Measurements from ENCODE around the gene IGFN1. TPM values are rescaled to one million over a fixed set of nuclear protein-coding genes. Genes with fewer than 3 reads are reported as not detected.
A peak's percentile ranks its signal among the peaks of the same experiment; 100 is the strongest.

The IGFN1 gene
- total and polyA plus RNA-seq, 2 donors (not counting 3 experiments of a cell fraction or from before 2014, with no cell fraction given), result not detected

GRCh38 chr1:201213926-201214325 is 23.3 kb downstream of the IGFN1 start:
- H2AFZ ChIP-seq (ENCODE audit: low read depth, low read length), result no peak overlapping the region
- no TSS peak for BruUV-seq (replicated peaks)
- dilution Hi-C loops (cut with MboI; ENCODE audit: extremely low pct_ligation_motif_present, low sequenced_read_pairs) (no loop called here), intact Hi-C loops (cut with micrococcal nuclease) (no loop called here)
- H3K9me3 ChIP-seq (replicated peaks; ENCODE audit: control insufficient read depth, insufficient read depth, low read length), result no peaks in the 10 kb centered on the region
- no peaks in the 10 kb centered on the region for H3K9me1 ChIP-seq (replicated peaks; ENCODE audit: control insufficient read depth, extremely low read depth, insufficient read depth, low read length)
- H3K27me3 ChIP-seq (ENCODE audit: control insufficient read depth in 2 of 2, insufficient read depth in 2 of 2, low read length in 2 of 2), result peaks cover 0 to 6% of the 10 kb centered on the region in 2 experiments
- no peak overlapping the region for H3K9ac ChIP-seq (replicated peaks; ENCODE audit: extremely low read depth, insufficient read depth, low read length)
- TF ChIP-seq GATA2 (IDR thresholded peaks at IDR 0.05; ENCODE audit: insufficient read depth, insufficient read length, low read depth, low read length) (no peak), MYC (IDR thresholded peaks at IDR 0.05; ENCODE audit: low read depth, low read length) (no peak), POLR2A (IDR thresholded peaks at IDR 0.05; ENCODE audit: low read depth, low read length) (no peak), POLR2AphosphoS5 (IDR thresholded peaks at IDR 0.05; ENCODE audit: insufficient read depth, low read depth, low read length) (no peak), FOS (IDR thresholded peaks at IDR 0.05; ENCODE audit: borderline replicate concordance, insufficient read depth, low read length) (no peak)
- DNase-seq (ENCODE audit: low read depth, low spot score) (no peak), FAIRE-seq (no peak)
- no peaks in the 10 kb centered on the region for H4K20me1 ChIP-seq (replicated peaks; ENCODE audit: control insufficient read depth, extremely low read depth, insufficient read depth, low read length)
- H3K36me3 ChIP-seq (ENCODE audit: control insufficient read depth in 2 of 2, extremely low read depth in 1 of 2, insufficient read depth in 2 of 2, low read length in 2 of 2), result no peaks in the 10 kb centered on the region
- ChIA-PET POLR2A (no interaction called here), CTCF (interaction anchor here (1.3 to 1.4 kb wide), 2 partner anchors 9 to 242 kb away, joined by 6 to 14 read pairs; no protein-coding TSS in a partner anchor)
- no peak overlapping the region for H3K4me2 ChIP-seq (ENCODE audit: insufficient read depth, low read length)
- H3K4me1 ChIP-seq (ENCODE audit: control insufficient read depth, extremely low read depth, insufficient read depth, low read length), result no peaks in the 10 kb centered on the region
- H3K27ac ChIP-seq (ENCODE audit: insufficient read depth, low read depth, low read length), result no peak overlapping the region
- no peaks in the 10 kb centered on the region for H3K79me2 ChIP-seq (ENCODE audit: control insufficient read depth, insufficient read depth, low read length)
- H3K4me3 ChIP-seq (replicated peaks in 1 of 3; ENCODE audit: insufficient read depth in 1 of 3, low read depth in 1 of 3, low read length in 3 of 3), result no peak overlapping the region

GRCh38 chr1:201214461-201214860 is 23.8 kb downstream of the IGFN1 start:
- Histone ChIP-seq H3K27me3 (ENCODE audit: control insufficient read depth in 2 of 2, insufficient read depth in 2 of 2, low read length in 2 of 2) (peaks cover 4% of the 10 kb centered on the region in 2 experiments), H3K4me2 (ENCODE audit: insufficient read depth, low read length) (no peak overlapping the region), H3K9me3 (replicated peaks; ENCODE audit: control insufficient read depth, insufficient read depth, low read length) (no peaks in the 10 kb centered on the region), H3K4me1 (ENCODE audit: control insufficient read depth, extremely low read depth, insufficient read depth, low read length) (no peaks in the 10 kb centered on the region), H4K20me1 (replicated peaks; ENCODE audit: control insufficient read depth, extremely low read depth, insufficient read depth, low read length) (no peaks in the 10 kb centered on the region), H3K27ac (ENCODE audit: insufficient read depth, low read depth, low read length) (no peak overlapping the region), H3K36me3 (ENCODE audit: control insufficient read depth in 2 of 2, extremely low read depth in 1 of 2, insufficient read depth in 2 of 2, low read length in 2 of 2) (no peaks in the 10 kb centered on the region), H3K9ac (replicated peaks; ENCODE audit: extremely low read depth, insufficient read depth, low read length) (no peak overlapping the region), H3K4me3 (replicated peaks in 1 of 3; ENCODE audit: insufficient read depth in 1 of 3, low read depth in 1 of 3, low read length in 3 of 3) (no peak overlapping the region), H2AFZ (ENCODE audit: low read depth, low read length) (no peak overlapping the region), H3K9me1 (replicated peaks; ENCODE audit: control insufficient read depth, extremely low read depth, insufficient read depth, low read length) (no peaks in the 10 kb centered on the region), H3K79me2 (ENCODE audit: control insufficient read depth, insufficient read depth, low read length) (no peaks in the 10 kb centered on the region)
- BruUV-seq (replicated peaks), result no TSS peak
- no peak for DNase-seq (ENCODE audit: low read depth, low spot score)
- no peak for FAIRE-seq
- intact Hi-C loops (cut with micrococcal nuclease), result no loop called here
- CTCF ChIA-PET, result interaction anchor here (1.3 to 1.4 kb wide), 2 partner anchors 8 to 242 kb away, joined by 6 to 14 read pairs; no protein-coding TSS in a partner anchor
- dilution Hi-C loops (cut with MboI; ENCODE audit: extremely low pct_ligation_motif_present, low sequenced_read_pairs), result no loop called here
- POLR2A ChIA-PET, result no interaction called here
- TF ChIP-seq CTCF (IDR thresholded peaks at IDR 0.05; ENCODE audit: extremely low read depth in 1 of 2, insufficient read depth in 1 of 2, low read depth in 1 of 2, low read length in 2 of 2) (peak in 1 of 2 donors; percentile 7), MAX (IDR thresholded peaks at IDR 0.05; ENCODE audit: insufficient read depth, insufficient read length) (no peak)

Measured in endothelial cell of umbilical vein (primary cell).